WI38 (cell line): ENCODE data around the gene PLA2G2D.

Experiments used
- H3K4me3 ChIP-seq: 2 replicates; pipeline ENCODE4 v1.5.1; 2011; ENCODE audit warnings: low read depth, mild to moderate bottlenecking, control low read depth, low read length
- TF ChIP-seq, protein P1 (sequence below): IDR thresholded peaks from 2 replicates; pipeline ENCODE4 v1.5.1; 2012; ENCODE audit warnings: low read depth, mild to moderate bottlenecking, control low read depth, low read length

Gene PLA2G2D

DNA sequence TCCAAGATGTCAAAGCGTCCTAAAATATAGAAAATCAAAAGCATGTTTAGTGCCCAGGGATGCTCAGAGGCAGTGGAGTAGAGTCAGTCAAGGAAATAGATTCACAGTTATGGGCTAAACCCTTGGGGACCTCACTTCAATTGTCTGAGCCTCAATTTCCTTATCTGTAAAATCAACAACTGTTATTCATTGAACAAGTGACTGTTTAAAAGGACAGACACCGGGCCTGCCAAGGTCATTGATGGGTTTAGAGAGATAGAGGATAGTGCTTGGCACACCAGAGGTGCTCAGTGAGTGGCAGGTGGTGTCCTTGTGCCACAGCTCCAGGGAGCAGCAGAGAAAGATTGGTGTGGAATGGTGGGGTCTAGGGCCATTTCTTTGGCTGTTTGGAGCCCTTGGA lies 36.6 kb downstream of the PLA2G2D start:
- TF ChIP-seq, protein P1, sequence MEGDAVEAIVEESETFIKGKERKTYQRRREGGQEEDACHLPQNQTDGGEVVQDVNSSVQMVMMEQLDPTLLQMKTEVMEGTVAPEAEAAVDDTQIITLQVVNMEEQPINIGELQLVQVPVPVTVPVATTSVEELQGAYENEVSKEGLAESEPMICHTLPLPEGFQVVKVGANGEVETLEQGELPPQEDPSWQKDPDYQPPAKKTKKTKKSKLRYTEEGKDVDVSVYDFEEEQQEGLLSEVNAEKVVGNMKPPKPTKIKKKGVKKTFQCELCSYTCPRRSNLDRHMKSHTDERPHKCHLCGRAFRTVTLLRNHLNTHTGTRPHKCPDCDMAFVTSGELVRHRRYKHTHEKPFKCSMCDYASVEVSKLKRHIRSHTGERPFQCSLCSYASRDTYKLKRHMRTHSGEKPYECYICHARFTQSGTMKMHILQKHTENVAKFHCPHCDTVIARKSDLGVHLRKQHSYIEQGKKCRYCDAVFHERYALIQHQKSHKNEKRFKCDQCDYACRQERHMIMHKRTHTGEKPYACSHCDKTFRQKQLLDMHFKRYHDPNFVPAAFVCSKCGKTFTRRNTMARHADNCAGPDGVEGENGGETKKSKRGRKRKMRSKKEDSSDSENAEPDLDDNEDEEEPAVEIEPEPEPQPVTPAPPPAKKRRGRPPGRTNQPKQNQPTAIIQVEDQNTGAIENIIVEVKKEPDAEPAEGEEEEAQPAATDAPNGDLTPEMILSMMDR, result no peak
- no peak overlapping the region for H3K4me3 ChIP-seq

GRCh38 chr1:20081353-20081810 lies 38.0 kb downstream of the PLA2G2D start:
- no peak overlapping the region for H3K4me3 ChIP-seq
- TF ChIP-seq, protein P1, result no peak

- no peak overlapping the region for H3K4me3 ChIP-seq
- TF ChIP-seq, protein P1, result no peak
These were observed 38.6 kb downstream of the PLA2G2D start for GRCh38 chr1:20080441-20081352.

DNA sequence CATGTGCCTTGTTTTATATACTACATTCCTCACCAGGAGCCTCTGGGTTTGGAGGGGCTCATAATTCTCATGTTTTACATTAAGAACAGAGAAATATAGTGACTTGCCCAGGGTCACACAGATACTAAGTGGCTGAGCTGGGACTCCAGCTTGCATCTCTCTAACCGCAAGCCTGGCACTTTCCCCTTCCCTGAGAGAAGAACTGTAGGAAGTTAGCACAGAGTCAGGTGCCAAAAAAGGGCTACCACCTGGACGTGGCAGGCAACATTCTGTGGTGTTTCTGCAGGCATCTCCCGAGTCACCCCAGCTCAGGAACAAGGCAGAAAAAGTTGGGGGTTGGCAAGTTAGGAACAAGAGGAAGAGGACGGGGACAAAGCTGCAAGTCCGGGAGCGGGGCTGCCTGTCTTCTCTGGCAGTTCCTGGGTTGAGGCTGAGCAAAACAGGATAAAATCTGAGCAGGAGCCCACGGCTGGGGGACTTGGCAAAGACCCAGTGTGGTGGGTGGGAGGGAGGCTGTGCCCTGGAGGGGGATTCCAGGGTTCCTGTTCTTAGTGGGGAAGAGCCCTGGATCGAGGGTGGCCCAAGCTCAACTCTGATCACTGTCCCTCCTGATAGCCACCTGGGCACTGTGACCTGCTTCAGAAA lies 39.6 kb downstream of the PLA2G2D start:
- H3K4me3 ChIP-seq, result no peak overlapping the region
- TF ChIP-seq, protein P1, result no peak

DNA sequence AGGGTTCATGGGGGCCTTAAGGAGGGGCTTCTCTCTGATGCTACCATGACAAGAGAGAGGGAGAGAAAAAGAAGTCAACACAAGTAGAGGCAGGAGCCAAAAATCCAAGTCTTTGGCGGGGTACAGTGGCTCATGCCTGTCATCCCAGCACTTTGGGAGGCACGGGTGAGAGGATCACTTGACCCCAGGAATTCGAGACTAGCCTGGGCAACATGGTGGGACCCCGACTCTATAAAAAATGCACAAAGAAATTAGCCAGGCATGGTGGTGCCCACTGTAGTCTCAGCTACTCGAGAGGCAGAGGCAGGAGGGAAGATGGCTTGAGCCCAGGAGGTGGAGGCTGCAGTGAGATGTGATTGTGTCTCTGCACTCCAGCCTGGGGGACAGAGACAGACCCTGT lies 40.6 kb downstream of the PLA2G2D start:
- TF ChIP-seq, protein P1, result no peak
- H3K4me3 ChIP-seq, result no peak overlapping the region

- no peak overlapping the region for H3K4me3 ChIP-seq
- TF ChIP-seq, protein P1, result no peak
These were observed 41.1 kb downstream of the PLA2G2D start for GRCh38 chr1:20078171-20078651.
